Measurements from ENCODE around the gene ASAP2. TPM values are rescaled to one million over a fixed set of nuclear protein-coding genes. Genes with fewer than 3 reads are reported as not detected.
A peak's percentile ranks its signal among the peaks of the same experiment; 100 is the strongest.

ASAP2 gene
- total and polyA plus RNA-seq, 9 of the 15 experiments (the other 6 are each of a cell fraction or from before 2014, with no cell fraction given), result 0.06 to 4.3 (median 3.1) TPM

DNA sequence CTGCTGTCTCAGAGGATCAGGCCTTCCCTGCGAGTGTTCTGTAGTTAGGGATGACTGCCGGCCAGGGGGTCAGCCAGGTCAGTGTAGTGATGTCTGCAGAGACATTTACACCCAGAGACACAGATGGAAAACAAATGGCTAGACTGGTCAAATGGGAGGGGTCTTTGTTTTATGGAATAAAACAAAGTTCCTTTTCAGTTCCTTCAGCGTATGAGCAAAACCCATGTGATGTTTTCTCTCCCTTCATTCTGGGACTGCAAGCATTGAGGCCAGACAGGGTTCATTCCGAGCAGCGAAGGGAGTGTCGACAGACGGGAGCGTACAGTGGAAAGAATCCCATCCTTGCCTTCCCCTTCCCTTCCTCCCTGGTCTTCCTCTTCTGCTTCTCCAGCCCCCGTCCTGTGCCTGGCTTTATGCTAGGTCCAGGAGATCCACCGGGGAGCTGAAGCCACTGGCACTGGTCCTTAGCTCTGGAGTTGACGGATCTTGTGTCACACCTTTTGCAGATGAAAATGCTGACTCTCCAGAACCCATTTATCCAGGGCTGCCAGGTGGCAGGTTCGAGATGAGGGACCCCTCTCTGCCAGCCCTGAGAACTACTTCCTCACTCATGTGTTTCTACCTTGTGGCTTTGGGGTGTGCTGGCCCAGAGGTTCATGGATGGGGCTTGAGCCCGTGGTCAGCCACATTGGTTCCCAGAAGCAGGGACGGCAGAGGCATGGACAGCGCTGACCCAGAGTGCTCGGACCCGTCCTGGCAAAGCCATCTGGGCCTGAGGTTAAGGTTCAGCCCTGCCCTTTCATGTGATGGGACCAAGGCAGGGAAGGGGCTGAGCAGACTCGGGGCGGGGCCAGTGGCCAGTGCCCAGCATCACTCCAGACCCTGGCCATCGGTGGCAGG is 192.5 kb downstream of the ASAP2 start:
- no peak overlapping the region for H3K4me3 ChIP-seq
- ChIA-PET POLR2A (interaction anchor here (0.8 to 4.4 kb wide), 2 partner anchors 10 to 185 kb away, joined by 3 to 16 read pairs; no protein-coding TSS in a partner anchor), CTCF (ENCODE audit: low intra/inter-chr PET ratio) (no interaction called here)
- FAIRE-seq (no peak), DNase-seq (ENCODE audit: extremely low read depth in 1 of 4, low spot score in 3 of 4) (no peak), ATAC-seq (no peak)
- TF ChIP-seq, protein P1, sequence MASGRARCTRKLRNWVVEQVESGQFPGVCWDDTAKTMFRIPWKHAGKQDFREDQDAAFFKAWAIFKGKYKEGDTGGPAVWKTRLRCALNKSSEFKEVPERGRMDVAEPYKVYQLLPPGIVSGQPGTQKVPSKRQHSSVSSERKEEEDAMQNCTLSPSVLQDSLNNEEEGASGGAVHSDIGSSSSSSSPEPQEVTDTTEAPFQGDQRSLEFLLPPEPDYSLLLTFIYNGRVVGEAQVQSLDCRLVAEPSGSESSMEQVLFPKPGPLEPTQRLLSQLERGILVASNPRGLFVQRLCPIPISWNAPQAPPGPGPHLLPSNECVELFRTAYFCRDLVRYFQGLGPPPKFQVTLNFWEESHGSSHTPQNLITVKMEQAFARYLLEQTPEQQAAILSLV (tag; IDR thresholded peaks at IDR 0.05), result no peak
- TF ChIP-seq, protein P2, sequence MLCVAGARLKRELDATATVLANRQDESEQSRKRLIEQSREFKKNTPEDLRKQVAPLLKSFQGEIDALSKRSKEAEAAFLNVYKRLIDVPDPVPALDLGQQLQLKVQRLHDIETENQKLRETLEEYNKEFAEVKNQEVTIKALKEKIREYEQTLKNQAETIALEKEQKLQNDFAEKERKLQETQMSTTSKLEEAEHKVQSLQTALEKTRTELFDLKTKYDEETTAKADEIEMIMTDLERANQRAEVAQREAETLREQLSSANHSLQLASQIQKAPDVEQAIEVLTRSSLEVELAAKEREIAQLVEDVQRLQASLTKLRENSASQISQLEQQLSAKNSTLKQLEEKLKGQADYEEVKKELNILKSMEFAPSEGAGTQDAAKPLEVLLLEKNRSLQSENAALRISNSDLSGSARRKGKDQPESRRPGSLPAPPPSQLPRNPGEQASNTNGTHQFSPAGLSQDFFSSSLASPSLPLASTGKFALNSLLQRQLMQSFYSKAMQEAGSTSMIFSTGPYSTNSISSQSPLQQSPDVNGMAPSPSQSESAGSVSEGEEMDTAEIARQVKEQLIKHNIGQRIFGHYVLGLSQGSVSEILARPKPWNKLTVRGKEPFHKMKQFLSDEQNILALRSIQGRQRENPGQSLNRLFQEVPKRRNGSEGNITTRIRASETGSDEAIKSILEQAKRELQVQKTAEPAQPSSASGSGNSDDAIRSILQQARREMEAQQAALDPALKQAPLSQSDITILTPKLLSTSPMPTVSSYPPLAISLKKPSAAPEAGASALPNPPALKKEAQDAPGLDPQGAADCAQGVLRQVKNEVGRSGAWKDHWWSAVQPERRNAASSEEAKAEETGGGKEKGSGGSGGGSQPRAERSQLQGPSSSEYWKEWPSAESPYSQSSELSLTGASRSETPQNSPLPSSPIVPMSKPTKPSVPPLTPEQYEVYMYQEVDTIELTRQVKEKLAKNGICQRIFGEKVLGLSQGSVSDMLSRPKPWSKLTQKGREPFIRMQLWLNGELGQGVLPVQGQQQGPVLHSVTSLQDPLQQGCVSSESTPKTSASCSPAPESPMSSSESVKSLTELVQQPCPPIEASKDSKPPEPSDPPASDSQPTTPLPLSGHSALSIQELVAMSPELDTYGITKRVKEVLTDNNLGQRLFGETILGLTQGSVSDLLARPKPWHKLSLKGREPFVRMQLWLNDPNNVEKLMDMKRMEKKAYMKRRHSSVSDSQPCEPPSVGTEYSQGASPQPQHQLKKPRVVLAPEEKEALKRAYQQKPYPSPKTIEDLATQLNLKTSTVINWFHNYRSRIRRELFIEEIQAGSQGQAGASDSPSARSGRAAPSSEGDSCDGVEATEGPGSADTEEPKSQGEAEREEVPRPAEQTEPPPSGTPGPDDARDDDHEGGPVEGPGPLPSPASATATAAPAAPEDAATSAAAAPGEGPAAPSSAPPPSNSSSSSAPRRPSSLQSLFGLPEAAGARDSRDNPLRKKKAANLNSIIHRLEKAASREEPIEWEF (CRISPR knock-in tag; IDR thresholded peaks at IDR 0.05), result no peak
- TF ChIP-seq, protein P3, sequence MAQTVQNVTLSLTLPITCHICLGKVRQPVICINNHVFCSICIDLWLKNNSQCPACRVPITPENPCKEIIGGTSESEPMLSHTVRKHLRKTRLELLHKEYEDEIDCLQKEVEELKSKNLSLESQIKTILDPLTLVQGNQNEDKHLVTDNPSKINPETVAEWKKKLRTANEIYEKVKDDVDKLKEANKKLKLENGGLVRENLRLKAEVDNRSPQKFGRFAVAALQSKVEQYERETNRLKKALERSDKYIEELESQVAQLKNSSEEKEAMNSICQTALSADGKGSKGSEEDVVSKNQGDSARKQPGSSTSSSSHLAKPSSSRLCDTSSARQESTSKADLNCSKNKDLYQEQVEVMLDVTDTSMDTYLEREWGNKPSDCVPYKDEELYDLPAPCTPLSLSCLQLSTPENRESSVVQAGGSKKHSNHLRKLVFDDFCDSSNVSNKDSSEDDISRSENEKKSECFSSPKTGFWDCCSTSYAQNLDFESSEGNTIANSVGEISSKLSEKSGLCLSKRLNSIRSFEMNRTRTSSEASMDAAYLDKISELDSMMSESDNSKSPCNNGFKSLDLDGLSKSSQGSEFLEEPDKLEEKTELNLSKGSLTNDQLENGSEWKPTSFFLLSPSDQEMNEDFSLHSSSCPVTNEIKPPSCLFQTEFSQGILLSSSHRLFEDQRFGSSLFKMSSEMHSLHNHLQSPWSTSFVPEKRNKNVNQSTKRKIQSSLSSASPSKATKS (CRISPR knock-in tag; IDR thresholded peaks at IDR 0.05), result no peak
- TF ChIP-seq ZNF316 (IDR thresholded peaks at IDR 0.05) (peak; percentile 66), C11orf30 (IDR thresholded peaks at IDR 0.05; ENCODE audit: low read depth) (no peak), BMI1 (IDR thresholded peaks at IDR 0.05; ENCODE audit: low read length) (no peak), ZNF785 (CRISPR knock-in tag; IDR thresholded peaks at IDR 0.05) (no peak), SMARCC2 (IDR thresholded peaks at IDR 0.05; ENCODE audit: low read depth) (no peak)
- H3K36me3 ChIP-seq (ENCODE audit: control insufficient read depth, insufficient read depth, low read length), result peaks cover 7% of the 10 kb centered on the region
- H3K4me2 ChIP-seq (ENCODE audit: insufficient read depth, low read length), result no peak overlapping the region
- no peaks in the 10 kb centered on the region for H3K79me2 ChIP-seq (ENCODE audit: control insufficient read depth, insufficient read depth, low read length)
- WGBS (ENCODE audit: insufficient coverage, low coverage, missing lambda C conversion rate), result 52% methylated on average over 20 of the region's 20 CpGs
- H3K4me1 ChIP-seq (replicated peaks in 1 of 2; ENCODE audit: control insufficient read depth in 2 of 2, insufficient read depth in 2 of 2, low read length in 2 of 2), result peaks cover 0 to 12% of the 10 kb centered on the region in 2 experiments; a peak in 2 of 5 replicates
- no TSS peak for BruUV-seq (replicated peaks)
- no peak overlapping the region for H2AFZ ChIP-seq (ENCODE audit: low read depth, low read length)
- H3K27ac ChIP-seq (ENCODE audit: extremely low read depth, low read depth, low read length), result no peak overlapping the region
- H3K9me3 ChIP-seq (replicated peaks; ENCODE audit: control insufficient read depth, insufficient read depth, low read depth, low read length), result no peaks in the 10 kb centered on the region
- intact Hi-C loops (cut with micrococcal nuclease), result no loop called here
- in situ Hi-C loops (cut with MboI), result no loop called here
- no peaks in the 10 kb centered on the region for H3K27me3 ChIP-seq (ENCODE audit: control insufficient read depth in 2 of 2, insufficient read depth in 2 of 2, low read length in 2 of 2)
- H3K9me1 ChIP-seq (ENCODE audit: control insufficient read depth, insufficient read depth, low read length), result peaks cover 3% of the 10 kb centered on the region
- no peak overlapping the region for H3K9ac ChIP-seq (ENCODE audit: insufficient read depth in 1 of 2, low read depth in 2 of 2, low read length in 2 of 2)
- no peaks in the 10 kb centered on the region; the same call in 1 of the 2 replicates for H4K20me1 ChIP-seq (replicated peaks; ENCODE audit: control insufficient read depth, insufficient read depth, low read length)
